GM10266 (cell line): ENCODE data around the gene CLCF1.

Source experiments
- DNase-seq: peaks from one replicate; pipeline ENCODE4 v3.0.0; 2012; ENCODE audit errors: extremely low spot score
- TF ChIP-seq, protein P1 (sequence below): IDR thresholded peaks from 2 replicates; pipeline ENCODE4 v1.5.1; 2012; ENCODE audit warnings: mild to moderate bottlenecking, low read depth; ENCODE audit not compliant: control insufficient read depth, insufficient read depth; ENCODE audit errors: missing control alignments

Gene CLCF1

DNA sequence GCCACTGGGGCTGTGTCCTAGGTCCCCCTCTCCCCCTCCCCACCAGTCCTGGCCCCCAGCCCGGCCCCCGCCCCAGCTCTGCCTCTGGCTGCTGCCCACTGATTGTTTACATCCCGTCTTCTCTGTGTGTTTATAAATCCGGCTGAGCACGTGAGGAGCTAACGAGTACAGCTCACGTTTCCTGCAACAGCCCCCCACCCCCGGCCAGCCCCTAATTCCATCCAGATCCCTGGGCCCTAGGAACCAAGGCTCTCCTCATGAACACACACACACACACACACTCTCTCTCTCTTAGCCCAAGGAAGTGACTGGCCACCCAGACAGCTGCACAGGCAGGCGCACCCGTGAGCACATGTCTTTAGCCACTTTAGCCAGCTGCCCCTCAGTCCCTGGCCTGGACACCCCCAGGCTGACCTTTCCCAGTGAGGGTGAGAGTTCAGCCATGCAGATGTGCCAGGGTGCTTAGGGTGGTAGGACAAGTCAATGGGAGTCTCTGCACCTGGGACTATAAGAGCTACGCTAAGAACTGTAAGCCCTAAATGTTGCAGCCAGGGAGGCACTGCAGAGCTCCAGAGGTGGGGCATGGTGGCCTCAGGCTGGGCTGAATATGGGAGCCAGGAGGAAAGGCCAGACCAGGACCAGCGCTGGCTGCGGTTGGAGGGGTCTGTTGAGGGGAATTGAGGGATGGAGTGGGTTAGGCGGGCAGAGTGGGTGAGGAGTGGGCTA lies 2.9 kb downstream of the CLCF1 start:
- TF ChIP-seq, protein P1, sequence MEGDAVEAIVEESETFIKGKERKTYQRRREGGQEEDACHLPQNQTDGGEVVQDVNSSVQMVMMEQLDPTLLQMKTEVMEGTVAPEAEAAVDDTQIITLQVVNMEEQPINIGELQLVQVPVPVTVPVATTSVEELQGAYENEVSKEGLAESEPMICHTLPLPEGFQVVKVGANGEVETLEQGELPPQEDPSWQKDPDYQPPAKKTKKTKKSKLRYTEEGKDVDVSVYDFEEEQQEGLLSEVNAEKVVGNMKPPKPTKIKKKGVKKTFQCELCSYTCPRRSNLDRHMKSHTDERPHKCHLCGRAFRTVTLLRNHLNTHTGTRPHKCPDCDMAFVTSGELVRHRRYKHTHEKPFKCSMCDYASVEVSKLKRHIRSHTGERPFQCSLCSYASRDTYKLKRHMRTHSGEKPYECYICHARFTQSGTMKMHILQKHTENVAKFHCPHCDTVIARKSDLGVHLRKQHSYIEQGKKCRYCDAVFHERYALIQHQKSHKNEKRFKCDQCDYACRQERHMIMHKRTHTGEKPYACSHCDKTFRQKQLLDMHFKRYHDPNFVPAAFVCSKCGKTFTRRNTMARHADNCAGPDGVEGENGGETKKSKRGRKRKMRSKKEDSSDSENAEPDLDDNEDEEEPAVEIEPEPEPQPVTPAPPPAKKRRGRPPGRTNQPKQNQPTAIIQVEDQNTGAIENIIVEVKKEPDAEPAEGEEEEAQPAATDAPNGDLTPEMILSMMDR = no peak
- DNase-seq = no peak

DNA sequence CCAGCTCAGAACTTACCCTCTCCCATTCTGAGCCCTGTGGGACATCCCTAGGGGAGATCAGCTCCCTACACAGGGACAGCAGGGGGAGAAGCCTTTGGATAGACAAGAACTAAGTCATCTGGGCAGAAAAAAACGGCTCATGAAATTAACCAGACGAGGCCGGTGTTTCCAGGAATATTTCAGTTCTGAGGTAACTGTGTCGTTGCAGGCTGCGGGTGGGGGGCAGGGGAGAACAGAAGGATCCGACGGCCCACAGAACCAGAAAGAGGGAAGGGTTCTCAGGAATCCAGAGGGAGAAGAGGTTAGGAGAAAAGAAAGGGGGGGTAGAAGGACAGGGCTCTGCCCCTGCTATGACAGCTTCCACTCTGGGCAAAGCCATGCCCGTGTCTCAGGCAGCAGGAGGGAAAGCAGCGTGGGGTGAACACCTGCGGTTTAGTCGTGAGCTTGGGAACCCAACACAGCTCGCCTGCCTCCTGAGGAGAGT lies 3.6 kb downstream of the CLCF1 start:
- TF ChIP-seq, protein P1 = no peak
- DNase-seq = no peak

DNA sequence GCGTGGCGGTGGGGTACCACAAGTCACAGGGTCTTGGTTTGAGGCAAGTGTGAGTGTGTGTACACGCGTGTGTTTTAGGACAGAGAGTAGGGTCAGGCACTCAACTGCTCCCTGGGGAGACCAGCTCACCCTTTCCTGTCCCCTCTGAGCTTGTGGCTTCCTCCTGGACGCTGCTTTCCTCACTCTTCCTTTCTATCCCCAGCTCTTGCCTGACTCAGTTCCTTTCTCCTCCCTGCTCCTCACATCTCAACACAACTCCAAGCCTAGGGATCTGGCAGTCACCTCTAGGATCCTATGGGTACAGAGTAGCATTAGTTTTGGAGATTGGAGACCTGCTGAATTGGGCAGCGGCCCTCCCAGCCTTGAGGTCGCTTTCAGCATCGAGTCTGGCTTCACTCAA lies 4.1 kb downstream of the CLCF1 start:
- TF ChIP-seq, protein P1 = no peak
- no peak for DNase-seq

DNA sequence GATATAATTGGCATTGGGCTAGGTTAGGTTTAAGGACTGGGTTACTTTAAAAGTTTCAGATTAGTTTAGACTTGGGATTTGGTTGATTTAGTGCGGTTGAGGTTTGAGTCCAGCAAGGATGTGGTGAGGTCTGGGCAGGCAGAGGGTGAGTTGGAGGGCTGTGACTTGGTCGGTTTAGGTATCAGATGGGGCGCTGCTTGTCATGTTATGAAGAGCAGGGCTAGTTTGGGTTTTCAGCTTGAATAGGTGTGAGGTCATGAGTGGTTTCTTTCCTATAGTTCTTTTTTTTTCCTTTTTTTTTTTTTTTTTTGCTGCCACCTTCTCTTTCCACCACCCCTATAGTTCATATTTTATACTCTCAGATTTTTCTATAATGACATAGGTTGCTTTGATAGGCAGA lies 4.8 kb downstream of the CLCF1 start:
- DNase-seq = no peak
- TF ChIP-seq, protein P1 = no peak

DNA sequence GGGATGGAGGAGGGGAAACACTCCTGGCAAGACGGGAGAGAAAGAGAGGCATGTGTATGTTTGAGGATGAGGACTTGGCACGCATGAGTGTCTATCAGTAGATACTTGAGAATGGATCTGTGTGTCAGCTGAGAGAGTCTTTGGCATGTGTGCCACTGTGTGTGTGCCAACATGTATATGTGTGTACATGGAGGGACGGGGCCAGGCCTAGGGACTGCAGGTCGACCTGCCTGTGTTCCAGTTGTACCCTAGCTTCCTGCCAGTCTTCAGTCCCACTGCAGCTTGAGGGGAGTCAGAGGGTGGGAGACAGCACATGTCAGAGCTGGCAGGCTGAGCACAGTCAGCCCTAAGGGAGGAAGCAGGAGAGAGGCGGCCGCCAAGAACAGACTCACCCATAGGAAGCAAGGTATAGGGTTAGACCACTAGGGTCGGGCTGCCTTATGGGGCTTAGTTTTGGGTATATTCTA lies 5.6 kb downstream of the CLCF1 start:
- DNase-seq = no peak
- TF ChIP-seq, protein P1 = no peak

DNA sequence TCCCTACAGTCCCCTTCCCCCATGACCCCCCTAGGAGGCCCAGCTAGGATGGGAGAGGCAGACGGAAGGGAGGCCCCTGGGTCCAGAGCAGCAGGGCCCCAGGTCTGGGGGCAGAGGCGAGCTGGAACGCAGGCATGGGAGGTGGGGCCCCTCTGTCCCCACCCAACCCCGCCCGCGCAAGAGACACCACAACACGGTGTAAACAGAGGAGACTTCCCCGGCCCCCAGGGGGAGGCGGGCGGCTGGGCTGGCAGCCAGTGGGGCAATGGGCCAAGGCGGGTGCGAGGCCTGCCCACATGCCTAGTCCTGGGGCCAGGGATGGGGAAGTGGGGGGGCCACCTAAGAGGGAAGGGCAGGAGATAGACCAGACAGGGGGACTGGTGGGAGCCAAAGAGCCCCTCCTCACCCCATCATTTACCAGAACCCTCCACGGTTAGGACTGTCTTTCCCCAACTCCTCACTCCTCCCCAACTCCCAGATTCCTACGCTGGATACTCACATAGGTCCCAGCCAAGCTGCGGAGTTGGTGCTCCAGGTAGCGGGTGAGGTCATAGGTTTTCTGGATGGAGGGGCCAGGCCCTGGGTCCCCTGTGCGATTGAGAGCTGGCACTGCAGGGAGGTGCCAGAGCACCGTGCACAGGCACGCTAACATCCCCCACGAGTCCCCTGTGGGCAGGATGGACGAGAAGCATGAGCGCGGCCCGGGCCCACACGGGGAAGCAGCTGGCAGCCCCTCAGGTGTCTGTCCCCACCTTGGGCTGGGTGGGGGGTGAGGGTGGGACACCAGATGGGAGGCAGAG lies 6.2 kb downstream of the CLCF1 start:
- DNase-seq = no peak
- TF ChIP-seq, protein P1 = no peak

DNA sequence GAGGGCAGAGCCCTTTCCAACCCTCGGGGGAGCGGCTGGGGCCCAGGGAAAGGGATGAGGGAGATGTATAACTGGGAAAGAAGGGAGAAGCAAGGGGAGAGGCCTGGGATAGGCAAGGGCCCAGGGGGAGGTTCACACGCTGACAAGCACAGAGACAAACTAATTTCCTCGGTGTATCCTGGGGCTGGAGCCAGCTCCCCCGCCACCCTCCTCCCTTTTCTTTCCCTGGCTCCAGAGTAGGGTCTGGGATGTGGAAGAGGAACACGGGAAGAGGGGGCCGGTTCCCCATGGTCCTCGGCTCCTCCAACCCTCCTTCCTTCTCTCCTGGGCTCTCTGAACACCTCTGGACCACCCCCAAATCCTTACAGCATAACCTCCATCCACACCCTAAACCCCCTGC lies 6.9 kb downstream of the CLCF1 start:
- no peak for DNase-seq
- TF ChIP-seq, protein P1 = no peak
